Aorta (tissue), 5 donors: ENCODE data around the gene PCDHGB4. TPM values are rescaled to one million over a fixed set of nuclear protein-coding genes. Genes with fewer than 3 reads are reported as not detected.
A peak's percentile ranks its signal among the peaks of the same experiment; 100 is the strongest.
"Not testable (repeated sequence)": the region's sequence is repeated elsewhere in the genome, so short reads cannot be mapped to it uniquely, and the experiment has no call there.

ENCODE experiments used
- ATAC-seq: fragments of 200-7000 bp; cut with Tn5 transposase; one replicate; pipeline ENCODE4 v1.9.1; 2022; ENCODE audit warnings: moderate library complexity; ENCODE audit not compliant: low FRiP score
- DNase-seq, 2 donors: peaks; one replicate each; pipeline ENCODE4 v3.0.0-alpha.2; 2020
- H3K27ac ChIP-seq, 2 donors: one replicate each; pipeline ENCODE4 v1.5.1; 2013; ENCODE audit warnings: low read length in 2 of 2, mild to moderate bottlenecking in 2 of 2, moderate library complexity in 2 of 2, control low read depth in 1 of 2, inconsistent platforms in 1 of 2, low read depth in 1 of 2
- H3K27me3 ChIP-seq, 2 donors: one replicate each; pipeline ENCODE4 v1.6.1; 2013; ENCODE audit warnings: control low read depth in 1 of 2, low read length in 1 of 2, mild to moderate bottlenecking in 1 of 2, moderate library complexity in 1 of 2; ENCODE audit not compliant: insufficient read depth in 2 of 2, control insufficient read depth in 1 of 2
- H3K36me3 ChIP-seq, 2 donors: one replicate each; pipeline ENCODE4 v1.6.1; 2013; ENCODE audit warnings: control low read depth in 1 of 2, low read length in 1 of 2, mild to moderate bottlenecking in 1 of 2; ENCODE audit not compliant: insufficient read depth in 2 of 2, control insufficient read depth in 1 of 2
- H3K4me1 ChIP-seq, 2 donors: one replicate each; pipeline ENCODE4 v1.6.1; 2013; ENCODE audit warnings: low read length in 2 of 2, control low read depth in 1 of 2, mild to moderate bottlenecking in 1 of 2, moderate library complexity in 1 of 2; ENCODE audit not compliant: insufficient read depth in 2 of 2, control insufficient read depth in 1 of 2
- H3K4me3 ChIP-seq, 2 donors: one replicate each; pipeline ENCODE4 v1.5.1; 2013; ENCODE audit warnings: low read length in 2 of 2, control low read depth in 1 of 2, mild to moderate bottlenecking in 1 of 2
- H3K9me3 ChIP-seq: one replicate; pipeline ENCODE4 v1.6.1; 2013; ENCODE audit warnings: mild to moderate bottlenecking, low read length; ENCODE audit not compliant: control insufficient read depth
- WGBS, 2 donors: extraction: QIAGEN DNeasy Blood & Tissue Kit; methylation state at CpG; one replicate each; pipeline ENCODE4 v1.1.7; 2013; 5-methylcytosine and 5-hydroxymethylcytosine counted together
- intact Hi-C, 2 donors: fragments of 100-400 bp; cut with DNase I; formaldehyde crosslinking; loops; one replicate each; pipeline versions ENCODE4 v1.14.2 to v1.15.0; 2022
- polyA plus RNA-seq, 2 donors: library from polyadenylated mRNA; stranded (reverse); fragments of 200-250 nt; gene quantifications; one replicate each; pipeline ENCODE4 v1.2.3, GENCODE V29; 2013
- total RNA-seq, 2 donors: library from RNA; stranded (reverse); fragmentation: NEBNext Ultra II Directional; extraction: Animal tissue kit (Norgen Biotek cat#: 25700); gene quantifications; one replicate each; pipeline ENCODE4 v1.2.1, GENCODE V29; 2021
- donor health status: healthy with polysubstance abuse.
- donor health status: Bipolar disorder and iron deficiency.
- donor health status: DM: no; HTN: no; CAD: no.
- donor health status: DM: no; HTN: no; CAD: no.
- donor health status: DM: yes; HTN: yes; CAD: no.

PCDHGB4 gene
- total and polyA plus RNA-seq, 4 donors = 0.50 to 10.1 (median 5.0) TPM

- H3K27me3 ChIP-seq = no peaks in the 10 kb centered on the region
- no peak within 1 kb of the TSS for H3K27ac ChIP-seq
- ATAC-seq = peak; percentile 72
- intact Hi-C loops = no loop called here
- H3K4me1 ChIP-seq = no peaks in the 10 kb centered on the region
- peak in 1 of 2 donors; percentile 77 for DNase-seq
- H3K9me3 ChIP-seq = peaks cover 39% of the 10 kb centered on the region
- H3K36me3 ChIP-seq = no peaks in the 10 kb centered on the region
- 12 to 15% methylated on average over 33 of the region's 33 CpGs for WGBS, 2 donors
- no peak within 1 kb of the TSS for H3K4me3 ChIP-seq
Measured at GRCh38 chr5:141430332-141431113, 43.0 kb downstream of the PCDHGB4 start, which contains the start of gene PCDHGA12. Gene PCDHGA12 (plus strand): TSS chr5:141430507. CDS start chr5:141430760, 253 bp downstream.

- ATAC-seq = no peak
- no peaks in the 10 kb centered on the region for H3K4me1 ChIP-seq
- H3K9me3 ChIP-seq = peaks cover 36% of the 10 kb centered on the region
- intact Hi-C loops = no loop called here
- WGBS, 2 donors = 12 to 15% methylated on average over 37 of the region's 37 CpGs
- H3K27ac ChIP-seq = no peak overlapping the region
- H3K27me3 ChIP-seq = no peaks in the 10 kb centered on the region
- H3K36me3 ChIP-seq = no peaks in the 10 kb centered on the region
- H3K4me3 ChIP-seq = no peak overlapping the region
- DNase-seq = no peak
Measured at GRCh38 chr5:141431286-141431685, 43.8 kb downstream of the PCDHGB4 start.

DNA sequence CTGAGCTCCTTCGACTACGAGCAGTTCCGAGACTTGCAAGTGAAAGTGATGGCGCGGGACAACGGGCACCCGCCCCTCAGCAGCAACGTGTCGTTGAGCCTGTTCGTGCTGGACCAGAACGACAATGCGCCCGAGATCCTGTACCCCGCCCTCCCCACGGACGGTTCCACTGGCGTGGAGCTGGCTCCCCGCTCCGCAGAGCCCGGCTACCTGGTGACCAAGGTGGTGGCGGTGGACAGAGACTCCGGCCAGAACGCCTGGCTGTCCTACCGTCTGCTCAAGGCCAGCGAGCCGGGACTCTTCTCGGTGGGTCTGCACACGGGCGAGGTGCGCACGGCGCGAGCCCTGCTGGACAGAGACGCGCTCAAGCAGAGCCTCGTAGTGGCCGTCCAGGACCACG is 44.8 kb downstream of the PCDHGB4 start:
- H3K4me3 ChIP-seq, intact Hi-C loops, H3K4me1 ChIP-seq, H3K27me3 ChIP-seq, H3K36me3 ChIP-seq, H3K27ac ChIP-seq, ATAC-seq, DNase-seq: not testable (repeated sequence)
- WGBS, 2 donors = 27 to 29% methylated on average over 35 to 38 of the region's 38 CpGs
- peaks cover 31% of the 10 kb centered on the region for H3K9me3 ChIP-seq

- H3K4me1 ChIP-seq, DNase-seq, H3K27me3 ChIP-seq, H3K4me3 ChIP-seq, H3K36me3 ChIP-seq, ATAC-seq, intact Hi-C loops, H3K27ac ChIP-seq: not testable (repeated sequence)
- WGBS, 2 donors = 21 to 23% methylated on average over 25 to 29 of the region's 29 CpGs
- H3K9me3 ChIP-seq = peaks cover 29% of the 10 kb centered on the region
Measured at GRCh38 chr5:141432726-141433125, 45.2 kb downstream of the PCDHGB4 start.

GRCh38 chr5:141434006-141434405 is 46.5 kb downstream of the PCDHGB4 start:
- Histone ChIP-seq H3K36me3 (no peaks in the 10 kb centered on the region), H3K4me1 (no peaks in the 10 kb centered on the region), H3K27me3 (no peaks in the 10 kb centered on the region), H3K4me3 (no peak overlapping the region), H3K9me3 (peaks cover 24% of the 10 kb centered on the region), H3K27ac (no peak overlapping the region)
- 73 to 76% methylated on average over 2 of the region's 2 CpGs for WGBS, 2 donors
- ATAC-seq (no peak), DNase-seq (no peak)
- intact Hi-C loops = no loop called here

- Histone ChIP-seq H3K27me3 (no peaks in the 10 kb centered on the region), H3K36me3 (no peaks in the 10 kb centered on the region), H3K9me3 (peaks cover 24% of the 10 kb centered on the region), H3K4me3 (no peak overlapping the region), H3K4me1 (no peaks in the 10 kb centered on the region), H3K27ac (no peak overlapping the region)
- intact Hi-C loops = no loop called here
- no peak for ATAC-seq
- WGBS, 2 donors = 89 to 93% methylated on average over 2 of the region's 2 CpGs
- DNase-seq = no peak
Measured at GRCh38 chr5:141437221-141437620, 49.7 kb downstream of the PCDHGB4 start.

- intact Hi-C loops = no loop called here
- ATAC-seq (no peak), DNase-seq (no peak)
- Histone ChIP-seq H3K27me3 (no peaks in the 10 kb centered on the region), H3K27ac (no peak overlapping the region), H3K4me3 (peak overlapping the region in 1 of 2 donors; percentile 26), H3K9me3 (peaks cover 18% of the 10 kb centered on the region), H3K36me3 (no peaks in the 10 kb centered on the region), H3K4me1 (no peaks in the 10 kb centered on the region)
- WGBS, 2 donors = 64 to 65% methylated on average over 10 of the region's 10 CpGs
Measured at GRCh38 chr5:141439411-141440141, 52.1 kb downstream of the PCDHGB4 start.
